Mesendoderm (in vitro differentiated cells): ENCODE measurements around the gene CCDC136.

Experiments used
- DNase-seq: peaks from one replicate; pipeline ENCODE4 v3.0.0; 2013
- H2AK5ac ChIP-seq: 2 replicates; pipeline ENCODE4 v1.6.1; 2013; ENCODE audit warnings: low read length, inconsistent platforms
- H2BK120ac ChIP-seq: 2 replicates; pipeline ENCODE4 v1.6.1; 2013; ENCODE audit warnings: low read depth, mild to moderate bottlenecking, low read length, moderate library complexity, mixed read lengths
- H2BK15ac ChIP-seq: replicated peaks from 2 replicates; pipeline ENCODE4 v1.6.1; 2013; ENCODE audit warnings: low read depth, mild to moderate bottlenecking, moderate library complexity
- H2BK5ac ChIP-seq: 2 replicates; pipeline ENCODE4 v1.6.1; 2013; ENCODE audit warnings: low read length, inconsistent platforms
- H3K18ac ChIP-seq: 2 replicates; pipeline ENCODE4 v1.6.1; 2013; ENCODE audit warnings: mild to moderate bottlenecking, low read length, mixed read lengths
- H3K23ac ChIP-seq: one replicate; pipeline ENCODE4 v1.6.1; 2013; ENCODE audit warnings: low read length
- H3K27ac ChIP-seq: 2 replicates; pipeline ENCODE4 v1.5.1; 2013; ENCODE audit warnings: low read depth, mild to moderate bottlenecking, inconsistent platforms, low read length, moderate library complexity
- H3K27me3 ChIP-seq: 2 replicates; pipeline ENCODE4 v1.6.1; 2013; ENCODE audit warnings: low read length, control low read depth, mild to moderate bottlenecking, inconsistent platforms; ENCODE audit not compliant: insufficient read depth, poor library complexity
- H3K36me3 ChIP-seq: 2 replicates; pipeline ENCODE4 v1.6.1; 2013; ENCODE audit warnings: low read length, inconsistent platforms; ENCODE audit not compliant: control insufficient read depth, insufficient read depth
- H3K4ac ChIP-seq: one replicate; pipeline ENCODE4 v1.6.1; 2013; ENCODE audit warnings: low read depth, mild to moderate bottlenecking, low read length, moderate library complexity
- H3K4me1 ChIP-seq: 2 replicates; pipeline ENCODE4 v1.6.1; 2013; ENCODE audit warnings: low read depth, low read length, inconsistent platforms; ENCODE audit not compliant: control insufficient read depth
- H3K4me2 ChIP-seq: 2 replicates; pipeline ENCODE4 v1.6.1; 2013; ENCODE audit warnings: low read length
- H3K4me3 ChIP-seq: 2 replicates; pipeline ENCODE4 v1.5.1; 2013; ENCODE audit warnings: mild to moderate bottlenecking, low read length
- H3K56ac ChIP-seq: one replicate; pipeline ENCODE4 v1.6.1; 2013; ENCODE audit warnings: low read length
- H3K79me1 ChIP-seq: 2 replicates; pipeline ENCODE4 v1.6.1; 2013; ENCODE audit warnings: low read length, inconsistent platforms
- H3K79me2 ChIP-seq: 2 replicates; pipeline ENCODE4 v1.6.1; 2013; ENCODE audit warnings: mild to moderate bottlenecking, low read length; ENCODE audit not compliant: control insufficient read depth, insufficient read depth
- H3K9ac ChIP-seq: 2 replicates; pipeline ENCODE4 v1.6.1; 2013; ENCODE audit warnings: low read length, inconsistent platforms
- H4K5ac ChIP-seq: one replicate; pipeline ENCODE4 v1.6.1; 2013; ENCODE audit warnings: low read length
- H4K8ac ChIP-seq: one replicate; pipeline ENCODE4 v1.6.1; 2013; ENCODE audit warnings: low read depth, mild to moderate bottlenecking, control low read depth, low read length, moderate library complexity
- WGBS: extraction: QIAGEN DNeasy Blood & Tissue Kit; methylation state at CpG from one replicate; pipeline ENCODE4 v1.1.7; 2013; ENCODE audit warnings: low lambda C conversion rate, missing lambda C conversion rate; ENCODE audit not compliant: insufficient coverage; ENCODE audit errors: extremely low coverage; 5-methylcytosine and 5-hydroxymethylcytosine counted together

The CCDC136 gene

GRCh38 chr7:128774029-128774689 lies 17.6 kb upstream of the CCDC136 start:
- no peak overlapping the region for H4K8ac ChIP-seq
- peaks cover 3% of the 10 kb centered on the region for H3K36me3 ChIP-seq
- H3K18ac ChIP-seq = no peak overlapping the region
- no peak overlapping the region for H3K4ac ChIP-seq
- no peak overlapping the region for H3K27ac ChIP-seq
- no peak overlapping the region for H3K23ac ChIP-seq
- WGBS = no CpG with 5 or more reads among the region's 13 CpGs
- H3K79me2 ChIP-seq = no peaks in the 10 kb centered on the region
- H3K4me2 ChIP-seq = no peak overlapping the region
- H2BK5ac ChIP-seq = no peak overlapping the region
- no peak overlapping the region for H4K5ac ChIP-seq
- H2BK120ac ChIP-seq = no peak overlapping the region
- H2AK5ac ChIP-seq = no peak overlapping the region
- no peak overlapping the region for H3K4me3 ChIP-seq
- H3K9ac ChIP-seq = no peak overlapping the region
- H3K27me3 ChIP-seq = no peaks in the 10 kb centered on the region
- no peaks in the 10 kb centered on the region for H3K4me1 ChIP-seq
- DNase-seq = no peak
- H2BK15ac ChIP-seq = no peak overlapping the region
- no peak overlapping the region for H3K56ac ChIP-seq
- no peaks in the 10 kb centered on the region for H3K79me1 ChIP-seq

GRCh38 chr7:128774921-128775320 lies 16.8 kb upstream of the CCDC136 start:
- Histone ChIP-seq H3K27me3 (no peaks in the 10 kb centered on the region), H3K4ac (no peak overlapping the region), H3K23ac (no peak overlapping the region), H3K4me2 (no peak overlapping the region), H3K4me3 (no peak overlapping the region), H3K36me3 (peaks cover 3% of the 10 kb centered on the region), H3K27ac (no peak overlapping the region), H4K5ac (no peak overlapping the region), H3K79me1 (no peaks in the 10 kb centered on the region), H3K79me2 (no peaks in the 10 kb centered on the region), H2BK5ac (no peak overlapping the region), H4K8ac (no peak overlapping the region), H3K56ac (no peak overlapping the region), H3K9ac (no peak overlapping the region), H2BK120ac (no peak overlapping the region), H2AK5ac (no peak overlapping the region), H2BK15ac (no peak overlapping the region), H3K4me1 (no peaks in the 10 kb centered on the region), H3K18ac (no peak overlapping the region)
- WGBS = no CpG with 5 or more reads among the region's 7 CpGs
- DNase-seq = no peak

DNA sequence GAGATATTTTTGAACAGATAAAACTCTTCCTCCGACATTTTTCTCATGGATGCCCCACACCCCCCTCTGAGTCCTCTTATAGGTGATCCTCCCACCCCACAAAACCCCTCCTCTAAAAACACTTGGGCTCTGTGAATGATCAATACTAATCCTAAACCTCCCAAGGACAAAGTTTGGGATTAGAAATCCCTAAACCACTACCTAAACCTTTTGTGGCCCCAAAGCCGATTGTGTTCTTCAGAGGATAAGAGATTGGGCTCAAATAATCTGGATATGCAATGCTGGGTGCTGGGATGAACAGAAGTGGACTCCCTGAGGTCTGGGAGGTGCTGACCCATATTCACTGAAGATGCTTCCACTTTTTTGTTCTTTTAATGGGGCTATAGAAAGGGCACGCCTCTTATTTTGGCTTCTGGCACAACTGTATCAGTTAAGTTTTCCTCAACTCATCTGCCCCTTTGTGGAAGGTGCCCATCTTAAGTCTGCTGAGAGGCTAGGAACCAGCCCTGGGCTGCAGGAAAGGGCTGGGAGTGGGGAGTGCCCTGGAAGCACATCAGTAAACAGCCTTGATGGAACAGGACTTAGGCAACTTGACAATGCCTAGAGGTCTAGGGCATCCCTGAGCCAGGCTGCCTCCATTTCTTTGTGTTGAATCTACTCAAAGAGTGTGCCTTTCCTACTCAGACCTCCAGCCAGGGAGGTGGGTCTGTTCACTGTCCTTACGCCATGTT lies 15.9 kb upstream of the CCDC136 start, which contains the start of gene OPN1SW:
OPN1SW (minus strand) TSS at position 51 of the 731 bp plus-strand sequence; CDS start at position 38, 13 bp downstream.
- no peak for DNase-seq
- Histone ChIP-seq H2BK15ac (no peak within 1 kb of the TSS), H3K9ac (no peak within 1 kb of the TSS), H3K4me3 (no peak within 1 kb of the TSS), H3K4me2 (no peak within 1 kb of the TSS), H3K36me3 (peaks cover 3% of the 10 kb centered on the region), H4K5ac (no peak within 1 kb of the TSS), H3K79me2 (no peaks in the 10 kb centered on the region), H3K23ac (no peak within 1 kb of the TSS), H2BK5ac (no peak within 1 kb of the TSS), H3K27ac (no peak within 1 kb of the TSS), H2AK5ac (no peak within 1 kb of the TSS), H3K56ac (no peak within 1 kb of the TSS), H4K8ac (no peak within 1 kb of the TSS), H3K4me1 (no peaks in the 10 kb centered on the region), H3K4ac (no peak within 1 kb of the TSS), H3K79me1 (no peaks in the 10 kb centered on the region), H3K27me3 (no peaks in the 10 kb centered on the region), H2BK120ac (no peak within 1 kb of the TSS), H3K18ac (no peak within 1 kb of the TSS)
- WGBS = no CpG with 5 or more reads among the region's 4 CpGs

DNA sequence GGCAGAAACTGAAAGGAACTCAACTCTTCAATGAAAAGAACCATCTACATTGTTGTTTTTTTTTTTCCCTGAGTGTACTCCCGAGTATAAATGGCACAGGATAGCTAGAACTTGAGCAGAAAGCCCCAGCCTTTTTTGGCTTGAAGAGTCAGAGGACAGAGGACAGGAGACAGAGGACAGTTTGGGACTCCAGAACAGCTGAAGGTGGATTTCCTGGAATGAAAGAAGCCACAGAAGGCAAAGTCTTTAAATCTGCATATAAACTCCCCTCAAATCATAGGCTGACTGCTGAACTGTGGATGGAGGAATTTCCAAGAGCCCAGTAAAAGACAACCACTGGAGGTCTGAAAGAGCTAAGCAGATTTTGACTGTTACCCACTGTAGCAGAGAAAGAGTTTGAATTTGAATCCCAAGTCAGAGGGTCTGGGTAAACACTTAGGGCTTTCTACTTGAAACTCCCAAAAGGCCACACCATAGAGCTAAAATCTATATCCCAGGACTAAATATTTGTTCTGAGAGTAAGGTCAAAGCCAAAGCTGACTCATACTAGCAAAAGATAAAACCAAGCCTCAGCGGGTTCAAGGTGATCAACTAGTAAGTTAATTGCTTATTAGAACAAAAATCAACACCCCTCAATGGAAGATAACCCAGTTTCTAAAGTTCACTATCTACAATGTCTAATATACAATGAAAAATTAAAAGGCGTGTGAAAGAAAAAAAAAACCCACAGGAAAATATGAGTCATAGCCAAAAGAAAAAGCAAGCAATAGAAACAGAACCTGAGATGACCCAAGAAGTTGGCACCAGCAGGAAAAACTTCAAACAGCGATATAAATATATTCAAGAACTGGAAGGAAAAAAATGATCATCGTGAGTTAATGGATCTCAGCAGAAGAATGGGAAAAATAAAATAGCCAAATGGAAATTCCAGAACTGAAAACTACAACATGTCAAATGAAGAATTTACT lies 14.3 kb upstream of the CCDC136 start:
- H2BK5ac ChIP-seq = no peak overlapping the region
- H3K4me1 ChIP-seq = no peaks in the 10 kb centered on the region
- no peak overlapping the region for H3K56ac ChIP-seq
- no peak overlapping the region for H2BK120ac ChIP-seq
- no peaks in the 10 kb centered on the region for H3K27me3 ChIP-seq
- no peaks in the 10 kb centered on the region for H3K79me2 ChIP-seq
- no peak overlapping the region for H2AK5ac ChIP-seq
- no peak overlapping the region for H4K5ac ChIP-seq
- H3K4ac ChIP-seq = no peak overlapping the region
- H3K4me3 ChIP-seq = no peak overlapping the region
- no peak overlapping the region for H3K18ac ChIP-seq
- no peak for DNase-seq
- H3K23ac ChIP-seq = no peak overlapping the region
- no peak overlapping the region for H2BK15ac ChIP-seq
- no CpG with 5 or more reads among the region's 5 CpGs for WGBS
- no peak overlapping the region for H3K27ac ChIP-seq
- no peak overlapping the region for H4K8ac ChIP-seq
- H3K36me3 ChIP-seq = no peaks in the 10 kb centered on the region
- H3K4me2 ChIP-seq = no peak overlapping the region
- H3K79me1 ChIP-seq = no peaks in the 10 kb centered on the region
- no peak overlapping the region for H3K9ac ChIP-seq

DNA sequence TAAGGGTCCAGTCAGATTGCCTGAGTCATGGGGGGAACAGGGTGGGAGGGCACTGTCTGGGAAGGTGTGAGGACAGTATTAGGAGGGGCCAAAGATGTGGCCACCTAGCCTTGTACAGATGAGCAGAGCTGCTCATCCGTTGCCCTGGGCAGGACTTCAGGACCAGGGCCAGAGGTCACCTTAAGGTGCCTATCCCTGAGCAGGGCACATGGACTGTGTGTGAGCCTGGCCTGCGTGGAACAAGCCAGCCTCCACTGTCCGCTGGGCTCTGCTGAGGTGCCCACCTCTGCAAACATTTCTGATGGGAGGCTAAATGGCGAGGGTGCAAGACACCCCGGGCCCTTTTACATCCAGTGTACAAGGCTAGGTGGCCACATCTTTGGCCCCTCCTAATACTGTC lies 12.8 kb upstream of the CCDC136 start:
- Histone ChIP-seq H3K79me2 (no peaks in the 10 kb centered on the region), H3K9ac (no peak overlapping the region), H3K27ac (no peak overlapping the region), H3K4me2 (no peak overlapping the region), H4K8ac (no peak overlapping the region), H3K4me3 (no peak overlapping the region), H2BK15ac (no peak overlapping the region), H3K56ac (no peak overlapping the region), H3K23ac (no peak overlapping the region), H2BK120ac (no peak overlapping the region), H3K18ac (no peak overlapping the region), H3K79me1 (no peaks in the 10 kb centered on the region), H3K36me3 (no peaks in the 10 kb centered on the region), H4K5ac (no peak overlapping the region), H2BK5ac (no peak overlapping the region), H3K4ac (no peak overlapping the region), H3K27me3 (no peaks in the 10 kb centered on the region), H3K4me1 (no peaks in the 10 kb centered on the region), H2AK5ac (no peak overlapping the region)
- no CpG with 5 or more reads among the region's 5 CpGs for WGBS
- no peak for DNase-seq
